Natural killer cell (primary cell): Measurements from ENCODE around the gene PDGFRB. TPM values are rescaled to one million over a fixed set of nuclear protein-coding genes. Genes with fewer than 3 reads are reported as not detected.

ENCODE experiments used
- ATAC-seq, 3 donors: fragments of 150-1000 bp in 2 of 3; fragments of 200-7000 bp in 1 of 3; cut with Tn5 transposase; 1 replicate in 1 of 3; 2 replicates in 2 of 3; pipeline ENCODE4 v1.10.0; 2021; ENCODE audit warnings: mild to moderate bottlenecking in 2 of 3, moderate library complexity in 2 of 3
- DNase-seq, 2 donors: peaks; one replicate each; pipeline versions ENCODE4 v3.0.0 to v3.0.0-alpha.2; 2013 to 2021; ENCODE audit warnings: mixed read lengths in 1 of 2
- H3K27ac ChIP-seq: one replicate; pipeline ENCODE4 v1.5.1; 2013; ENCODE audit warnings: mild to moderate bottlenecking, low read length
- H3K27me3 ChIP-seq: one replicate; pipeline ENCODE4 v1.6.1; 2013; ENCODE audit warnings: low read length; ENCODE audit not compliant: control insufficient read depth, insufficient read depth
- H3K36me3 ChIP-seq: one replicate; pipeline ENCODE4 v1.6.1; 2013; ENCODE audit warnings: low read length; ENCODE audit not compliant: control insufficient read depth, insufficient read depth
- H3K4me1 ChIP-seq: one replicate; pipeline ENCODE4 v1.6.1; 2013; ENCODE audit warnings: low read length; ENCODE audit not compliant: control insufficient read depth, insufficient read depth
- H3K4me3 ChIP-seq: one replicate; pipeline ENCODE4 v1.5.1; 2013; ENCODE audit warnings: low read length
- H3K9me3 ChIP-seq: one replicate; pipeline ENCODE4 v1.6.1; 2013; ENCODE audit warnings: low read length; ENCODE audit not compliant: control insufficient read depth, insufficient read depth
- H3K27ac Mint-ChIP-seq, 2 donors: one replicate each; pipeline ENCODE4 v1.8.0; 2022; ENCODE audit warnings: mild to moderate bottlenecking in 2 of 2, mixed read lengths in 2 of 2, moderate library complexity in 1 of 2
- H3K27me3 Mint-ChIP-seq, 2 donors: one replicate each; pipeline ENCODE4 v1.8.0; 2022; ENCODE audit warnings: low read depth in 2 of 2, mixed read lengths in 2 of 2
- H3K36me3 Mint-ChIP-seq: one replicate; pipeline ENCODE4 v1.8.0; 2022; ENCODE audit warnings: mixed read lengths
- H3K4me1 Mint-ChIP-seq, 2 donors: one replicate each; pipeline ENCODE4 v1.8.0; 2022; ENCODE audit warnings: mixed read lengths in 2 of 2
- H3K4me3 Mint-ChIP-seq: one replicate; pipeline ENCODE4 v1.8.0; 2022; ENCODE audit warnings: mild to moderate bottlenecking, moderate library complexity, mixed read lengths
- H3K9me3 Mint-ChIP-seq, 2 donors: one replicate each; pipeline ENCODE4 v1.8.0; 2022; ENCODE audit warnings: mixed read lengths in 2 of 2
- WGBS: methylation state at CpG from one replicate; pipeline ENCODE4 v1.1.7; 2013; ENCODE audit warnings: missing lambda C conversion rate; ENCODE audit not compliant: insufficient coverage; 5-methylcytosine and 5-hydroxymethylcytosine counted together
- intact Hi-C: fragments of 100-400 bp; cut with micrococcal nuclease; formaldehyde crosslinking; loops from one replicate; pipeline ENCODE4 v1.14.2; 2022
- total RNA-seq, 4 donors: library from RNA; stranded (reverse); fragments of 120-200 nt in 1 of 4; gene quantifications; one replicate each; pipeline versions ENCODE4 v1.2.3 to v1.2.4, GENCODE V29; 2013 to 2022
- TF ChIP-seq, protein P1 (sequence below): fragments of 200-600 bp; IDR thresholded peaks from one replicate; pipeline ENCODE4 v1.8.0; 2022; ENCODE audit warnings: antibody characterized with exemption

The PDGFRB gene
- total RNA-seq, 3 donors from 2014 or later (not counting 1 experiment from before 2014, with no cell fraction given), result 44.8 to 93.1 (median 61.6) TPM

DNA sequence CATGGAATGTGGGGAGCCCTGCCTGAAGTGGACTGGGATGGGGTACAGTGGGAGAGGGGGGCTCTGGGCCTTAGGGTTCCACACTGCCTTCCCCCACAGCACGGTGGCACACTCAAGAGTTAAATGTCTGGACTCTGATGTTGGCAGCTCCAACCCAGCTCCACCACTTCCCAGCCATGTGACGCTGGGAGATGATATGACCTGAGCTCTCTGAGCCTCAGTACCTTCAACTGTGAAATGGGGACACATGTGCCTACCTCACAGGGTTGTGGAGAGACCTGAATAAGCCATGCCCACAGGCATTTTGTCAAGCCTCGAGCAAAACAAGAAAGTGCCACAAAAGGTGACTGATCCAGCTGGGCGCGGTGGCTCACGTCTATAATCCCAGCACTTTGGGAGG is 3.4 kb upstream of the PDGFRB start:
- H3K36me3 Mint-ChIP-seq, result no peaks in the 10 kb centered on the region
- Histone ChIP-seq H3K27ac (no peak overlapping the region), H3K9me3 (no peaks in the 10 kb centered on the region), H3K4me1 (peaks cover 24% of the 10 kb centered on the region), H3K36me3 (no peaks in the 10 kb centered on the region), H3K27me3 (no peaks in the 10 kb centered on the region), H3K4me3 (no peak overlapping the region)
- intact Hi-C loops, result no loop called here
- H3K4me1 Mint-ChIP-seq, result peaks cover 16 to 36% of the 10 kb centered on the region in 2 donors
- H3K4me3 Mint-ChIP-seq, result no peak overlapping the region
- H3K27me3 Mint-ChIP-seq, result peaks cover 0 to 21% of the 10 kb centered on the region in 2 donors
- TF ChIP-seq, protein P1, sequence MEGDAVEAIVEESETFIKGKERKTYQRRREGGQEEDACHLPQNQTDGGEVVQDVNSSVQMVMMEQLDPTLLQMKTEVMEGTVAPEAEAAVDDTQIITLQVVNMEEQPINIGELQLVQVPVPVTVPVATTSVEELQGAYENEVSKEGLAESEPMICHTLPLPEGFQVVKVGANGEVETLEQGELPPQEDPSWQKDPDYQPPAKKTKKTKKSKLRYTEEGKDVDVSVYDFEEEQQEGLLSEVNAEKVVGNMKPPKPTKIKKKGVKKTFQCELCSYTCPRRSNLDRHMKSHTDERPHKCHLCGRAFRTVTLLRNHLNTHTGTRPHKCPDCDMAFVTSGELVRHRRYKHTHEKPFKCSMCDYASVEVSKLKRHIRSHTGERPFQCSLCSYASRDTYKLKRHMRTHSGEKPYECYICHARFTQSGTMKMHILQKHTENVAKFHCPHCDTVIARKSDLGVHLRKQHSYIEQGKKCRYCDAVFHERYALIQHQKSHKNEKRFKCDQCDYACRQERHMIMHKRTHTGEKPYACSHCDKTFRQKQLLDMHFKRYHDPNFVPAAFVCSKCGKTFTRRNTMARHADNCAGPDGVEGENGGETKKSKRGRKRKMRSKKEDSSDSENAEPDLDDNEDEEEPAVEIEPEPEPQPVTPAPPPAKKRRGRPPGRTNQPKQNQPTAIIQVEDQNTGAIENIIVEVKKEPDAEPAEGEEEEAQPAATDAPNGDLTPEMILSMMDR, result no peak
- DNase-seq (no peak), ATAC-seq (no peak)
- WGBS, result 89% methylated on average over 6 of the region's 6 CpGs
- no peaks in the 10 kb centered on the region for H3K9me3 Mint-ChIP-seq
- no peak overlapping the region for H3K27ac Mint-ChIP-seq

DNA sequence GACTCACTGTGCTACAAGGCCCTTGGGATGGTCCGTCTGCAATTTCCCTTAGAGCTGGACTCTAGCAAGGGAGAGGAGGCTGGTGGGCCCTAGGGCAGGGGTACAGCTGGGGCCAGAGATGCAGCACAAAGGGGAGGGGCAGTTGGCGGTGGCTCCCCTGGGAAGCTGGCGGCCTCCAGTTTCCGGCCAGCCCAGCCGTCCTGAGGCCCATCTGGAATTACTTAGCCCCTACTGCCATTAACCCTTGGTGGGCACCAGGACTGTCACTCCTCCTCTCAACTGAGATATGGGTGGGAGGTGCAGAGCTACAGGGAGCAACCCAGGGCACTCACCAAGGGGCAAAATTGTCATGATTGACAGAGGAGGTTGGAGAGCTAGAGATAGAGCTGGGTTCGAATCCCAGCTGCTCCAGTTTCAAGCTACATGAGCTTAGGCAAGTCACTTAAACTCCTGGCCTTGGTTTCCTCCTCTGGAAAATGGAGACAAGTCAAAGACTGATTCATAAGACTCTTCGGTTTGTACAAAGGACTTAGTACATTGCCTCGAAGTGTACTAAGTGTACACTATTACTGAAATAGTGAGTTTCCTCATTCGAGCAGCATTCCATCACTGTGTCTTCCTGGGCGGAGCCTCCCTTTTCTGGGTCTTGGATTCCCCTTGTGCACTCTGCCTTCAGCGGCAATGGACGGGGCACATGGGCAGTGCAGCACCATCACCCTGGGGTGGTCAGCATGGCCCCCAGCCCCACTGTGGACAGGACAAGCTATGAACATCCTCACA is 2.7 kb upstream of the PDGFRB start:
- no peaks in the 10 kb centered on the region for H3K36me3 Mint-ChIP-seq
- no peak overlapping the region for H3K4me3 ChIP-seq
- H3K27me3 Mint-ChIP-seq, result peaks cover 0 to 15% of the 10 kb centered on the region in 2 donors
- intact Hi-C loops, result no loop called here
- no peak overlapping the region for H3K27ac ChIP-seq
- H3K27me3 ChIP-seq, result no peaks in the 10 kb centered on the region
- H3K4me1 ChIP-seq, result peaks cover 29% of the 10 kb centered on the region
- TF ChIP-seq, protein P1, result no peak
- peaks cover 23 to 42% of the 10 kb centered on the region in 2 donors for H3K4me1 Mint-ChIP-seq
- no peaks in the 10 kb centered on the region for H3K36me3 ChIP-seq
- DNase-seq (no peak), ATAC-seq (no peak)
- H3K4me3 Mint-ChIP-seq, result peak overlapping the region; percentile 25
- no peaks in the 10 kb centered on the region for H3K9me3 Mint-ChIP-seq
- 81% methylated on average over 12 of the region's 12 CpGs for whole genome bisulfite sequencing
- H3K27ac Mint-ChIP-seq, result no peak overlapping the region
- H3K9me3 ChIP-seq, result no peaks in the 10 kb centered on the region

DNA sequence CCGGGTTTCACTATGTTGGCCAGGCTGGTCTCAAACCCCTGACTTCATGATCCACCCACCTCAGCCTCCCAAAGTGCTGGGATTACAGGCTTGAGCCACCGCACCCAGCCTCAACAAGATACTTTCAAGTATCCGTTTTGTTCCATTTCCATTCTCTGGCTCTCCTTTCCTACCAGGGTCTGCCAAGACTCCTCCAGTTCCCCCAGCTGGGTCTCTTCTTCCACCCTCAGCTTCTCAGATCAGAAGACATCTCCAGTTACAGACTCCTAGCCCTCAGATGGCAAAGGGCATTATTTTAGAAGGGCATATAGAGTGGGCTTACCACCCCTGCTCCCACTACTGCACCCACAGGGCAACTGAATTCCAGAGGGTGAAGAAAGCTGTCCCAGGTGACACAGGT is 1.5 kb upstream of the PDGFRB start:
- intact Hi-C loops, result no loop called here

More for the DNA sequence above, 1.5 kb upstream of the PDGFRB start:
- Mint-ChIP-seq H3K4me3 (peak overlapping the region; percentile 61), H3K36me3 (no peaks in the 10 kb centered on the region), H3K9me3 (no peaks in the 10 kb centered on the region), H3K27me3 (peaks cover 0 to 12% of the 10 kb centered on the region in 2 donors), H3K4me1 (peaks cover 28 to 49% of the 10 kb centered on the region in 2 donors), H3K27ac (no peak overlapping the region)
- ATAC-seq, result no peak
- H3K9me3 ChIP-seq, result no peaks in the 10 kb centered on the region
- peaks cover 36% of the 10 kb centered on the region for H3K4me1 ChIP-seq
- no peak overlapping the region for H3K27ac ChIP-seq
- no peak overlapping the region for H3K4me3 ChIP-seq
- TF ChIP-seq, protein P1, result no peak
- 96% methylated on average over 3 of the region's 3 CpGs for WGBS
- H3K36me3 ChIP-seq, result no peaks in the 10 kb centered on the region
- no peaks in the 10 kb centered on the region for H3K27me3 ChIP-seq
- DNase-seq, result no peak
